GM23248 (cell line): ENCODE measurements around the gene LILRA5.
"Not testable (repeated sequence)": the region's sequence is repeated elsewhere in the genome, so short reads cannot be mapped to it uniquely, and the experiment has no call there.

Source experiments
- EZH2 ChIP-seq: fragments of 200-600 bp; sonication (generic); IDR thresholded peaks from 2 replicates; pipeline ENCODE4 v1.6.1; 2018; ENCODE audit warnings: antibody characterized with exemption, mild to moderate bottlenecking; ENCODE audit not compliant: insufficient read depth, poor library complexity, severe bottlenecking
- EZH2phosphoT487 ChIP-seq: fragments of 200-600 bp; sonication (generic); IDR thresholded peaks from 2 replicates; pipeline ENCODE4 v1.6.1; 2018; ENCODE audit warnings: antibody characterized with exemption, moderate library complexity, mild to moderate bottlenecking, low read depth; ENCODE audit not compliant: insufficient read depth

DNA sequence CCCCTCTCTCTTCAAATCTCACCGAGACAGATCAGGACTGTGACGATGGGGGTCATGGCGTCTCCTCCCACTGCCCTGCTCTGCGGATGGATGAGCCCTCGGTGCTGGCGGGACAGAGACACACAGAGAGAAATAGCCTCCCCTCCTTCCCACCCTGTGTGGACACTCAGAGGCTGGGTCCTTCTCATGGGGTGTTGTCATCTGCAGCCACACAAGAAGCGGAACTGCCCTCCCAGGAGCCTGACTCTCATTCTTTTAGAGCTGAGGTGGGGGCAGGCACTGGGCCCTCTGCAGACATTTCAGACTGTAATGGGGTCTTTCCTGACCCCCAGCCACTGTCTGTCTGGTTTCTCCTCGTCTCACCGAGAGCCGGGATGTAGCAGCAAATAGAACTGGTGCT lies 32.5 kb downstream of the LILRA5 start:
- not testable (repeated sequence) for TF ChIP-seq EZH2, EZH2phosphoT487
